HepG2 (cell line): ENCODE measurements around the gene STEAP2. TPM values are rescaled to one million over a fixed set of nuclear protein-coding genes. Genes with fewer than 3 reads are reported as not detected.
A peak's percentile ranks its signal among the peaks of the same experiment; 100 is the strongest.

Experiments used
- ATAC-seq: fragments of 200-7000 bp; cut with Tn5 transposase; 3 replicates; pipeline ENCODE4 v1.9.1; 2020; ENCODE audit warnings: mild to moderate bottlenecking, moderate library complexity
- BruUV-seq: library from RNA; stranded (reverse); fragments of 400-500 nt; replicated peaks from 2 replicates; lab custom pipeline; 2021; lab: Mats Ljungman, UMichigan
- CTCF ChIA-PET: fragments of 300-600 bp; formaldehyde crosslinking; extraction: SDS; loops from one replicate; lab custom pipeline; 2021; ENCODE audit warnings: low total read pairs, inconsistent platforms, low intra/inter-chr PET ratio; lab: Yijun Ruan, JAX
- POLR2A ChIA-PET: fragments of 350-600 bp; sonication (Branson Sonifier 250); formaldehyde crosslinking; loops from one replicate; lab custom pipeline; 2020; ENCODE audit warnings: antibody characterized with exemption, inconsistent platforms; lab: Yijun Ruan, JAX
- DNase-seq: peaks from one replicate; pipeline ENCODE4 v3.0.0-alpha.2; 2015; ENCODE audit warnings: low spot score
- FAIRE-seq: peaks from 3 replicates; lab custom pipeline; 2011; peaks lifted over from hg19 to GRCh38; lab: Jason Lieb, UNC
- H2AFZ ChIP-seq: one replicate; pipeline ENCODE4 v1.6.1; 2011; ENCODE audit warnings: low read length, inconsistent platforms
- H3K27ac ChIP-seq: fragments of 300-600 bp; 3 replicates; pipeline ENCODE4 v1.8.0; 2011; ENCODE audit warnings: mixed run types, mild to moderate bottlenecking, mixed read lengths, low read length, inconsistent platforms; ENCODE audit not compliant: insufficient read depth; ENCODE audit errors: extremely low read length
- H3K27me3 ChIP-seq, 2 experiments: fragments of 200-600 bp in 1 of 2; 2 replicates in 1 of 2; 3 replicates in 1 of 2; pipeline versions ENCODE4 v1.6.0 to v1.8.0; 2011; ENCODE audit warnings: low read length in 2 of 2, mild to moderate bottlenecking in 2 of 2, moderate library complexity in 2 of 2, inconsistent platforms in 1 of 2; ENCODE audit not compliant: insufficient read depth in 2 of 2, control insufficient read depth in 1 of 2
- H3K36me3 ChIP-seq, 2 experiments: fragments of 200-600 bp in 1 of 2; replicated peaks in 1 of 2; 2 replicates in 1 of 2; 3 replicates in 1 of 2; pipeline versions ENCODE4 v1.5.1 to v1.8.0; 2011; ENCODE audit warnings: low read length in 2 of 2, inconsistent platforms in 1 of 2; ENCODE audit not compliant: insufficient read depth in 2 of 2, control insufficient read depth in 1 of 2
- H3K4me1 ChIP-seq: 2 replicates; pipeline ENCODE4 v1.5.1; 2012; ENCODE audit warnings: low read length, inconsistent platforms; ENCODE audit not compliant: insufficient read depth
- H3K4me2 ChIP-seq: 2 replicates; pipeline ENCODE4 v1.6.0; 2011; ENCODE audit warnings: low read depth, low read length, inconsistent platforms
- H3K4me3 ChIP-seq, 3 experiments: fragments of 200-600 bp in 1 of 3; sonication (generic), shearing (Covaris generic) in 1 of 3; replicated peaks in 1 of 3; 2 replicates each; pipeline ENCODE4 v1.5.1; 2011 to 2016; ENCODE audit warnings: low read length in 3 of 3, inconsistent platforms in 2 of 3, low read depth in 2 of 3, mild to moderate bottlenecking in 2 of 3, control low read depth in 1 of 3, mixed read lengths in 1 of 3; ENCODE audit not compliant: insufficient read depth in 1 of 3
- H3K79me2 ChIP-seq: one replicate; pipeline ENCODE4 v1.6.1; 2011; ENCODE audit warnings: low read length, inconsistent platforms; ENCODE audit not compliant: insufficient read depth
- H3K9ac ChIP-seq: 2 replicates; pipeline ENCODE4 v1.6.0; 2011; ENCODE audit warnings: mild to moderate bottlenecking, low read depth, low read length, inconsistent platforms; ENCODE audit not compliant: insufficient read depth
- H3K9me3 ChIP-seq: 2 replicates; pipeline ENCODE4 v1.5.1; 2012; ENCODE audit warnings: mild to moderate bottlenecking, low read length
- H4K20me1 ChIP-seq: 2 replicates; pipeline ENCODE4 v1.6.0; 2011; ENCODE audit warnings: inconsistent platforms, mild to moderate bottlenecking, low read length, moderate library complexity; ENCODE audit not compliant: insufficient read depth
- CSRNP2 ChIP-seq: sonication (generic); formaldehyde crosslinking; conservative IDR thresholded peaks from 2 replicates; pipeline ENCODE4 v1.8.0; 2022; ENCODE audit warnings: low read depth, missing genetic modification reagents
- ERF ChIP-seq: IDR thresholded peaks from 2 replicates; pipeline ENCODE4 v1.6.1; 2018; ENCODE audit warnings: missing biosample characterization, missing genetic modification reagents
- HNRNPL ChIP-seq: fragments of 200-400 bp; formaldehyde crosslinking; IDR thresholded peaks from 2 replicates; pipeline ENCODE4 v1.6.1; 2017; ENCODE audit warnings: mild to moderate bottlenecking, low read depth, low read length
- HOXD1 ChIP-seq: sonication (generic); formaldehyde crosslinking; IDR thresholded peaks from 2 replicates; pipeline ENCODE4 v1.5.0; 2020; ENCODE audit warnings: missing genetic modification reagents
- MTA1 ChIP-seq: sonication (generic); formaldehyde crosslinking; IDR thresholded peaks from 2 replicates; pipeline ENCODE4 v1.4.0; 2020; ENCODE audit warnings: missing genetic modification reagents, mild to moderate bottlenecking, borderline replicate concordance
- RXRA ChIP-seq: sonication (generic); formaldehyde crosslinking; IDR thresholded peaks from 2 replicates; pipeline ENCODE4 v1.5.1; 2020; ENCODE audit warnings: missing genetic modification reagents
- WGBS: methylation state at CpG from one replicate; pipeline ENCODE4 v1.1.6; 2017; ENCODE audit warnings: low lambda C conversion rate; 5-methylcytosine and 5-hydroxymethylcytosine counted together
- in situ Hi-C: cut with HindIII; loops from 2 replicates; pipeline ENCODE4 v1.10.0; 2017; ENCODE audit warnings: low pct_unique_long_range_greater_than_20kb; ENCODE audit not compliant: extremely low pct_ligation_motif_present
- intact Hi-C: fragments of 100-400 bp; cut with micrococcal nuclease; formaldehyde crosslinking; loops from one replicate; pipeline ENCODE4 v1.10.0; 2022; ENCODE audit not compliant: unreplicated experiment
- polyA plus RNA-seq, 8 experiments: library from polyadenylated mRNA; depleted of rRNA in 3 of 8; stranded (reverse) in 7 of 8; unstranded in 1 of 8; fragments of >200 nt; fragmentation: Illumina TruSeq in 4 of 8; extraction: Trizol in 4 of 8; gene quantifications; 2 replicates each; pipeline versions ENCODE4 v1.2.1 to v1.2.3, GENCODE V29; 2011 to 2016; ENCODE audit warnings: low read depth in 4 of 8, missing spikeins in 1 of 8, mixed read lengths in 1 of 8; ENCODE audit not compliant: insufficient read depth in 1 of 8
- total RNA-seq, 5 experiments: library from RNA; depleted of rRNA; stranded (reverse); fragments of >200 nt; fragmentation: Illumina TruSeq; extraction: Trizol; gene quantifications; 2 replicates each; pipeline ENCODE4 v1.2.3, GENCODE V29; 2016; ENCODE audit warnings: low read depth in 1 of 5

The STEAP2 gene
- total and polyA plus RNA-seq, 2 of the 13 experiments (the other 11 are each of a cell fraction or from before 2014, with no cell fraction given) = 4.3 to 4.4 TPM

- intact Hi-C loops = no loop called here
- Histone ChIP-seq H3K4me3 (no peak overlapping the region), H3K4me2 (no peak overlapping the region), H3K27ac (no peak overlapping the region), H2AFZ (no peak overlapping the region), H3K4me1 (peaks cover 59% of the 10 kb centered on the region), H3K9ac (no peak overlapping the region), H3K9me3 (no peaks in the 10 kb centered on the region), H3K36me3 (no peaks in the 10 kb centered on the region), H3K79me2 (no peaks in the 10 kb centered on the region), H3K27me3 (no peaks in the 10 kb centered on the region), H4K20me1 (no peaks in the 10 kb centered on the region)
- no TSS peak for BruUV-seq
- CTCF ChIA-PET = no interaction called here
- POLR2A ChIA-PET = no interaction called here
- DNase-seq (no peak), FAIRE-seq (no peak), ATAC-seq (no peak)
- in situ Hi-C loops = no loop called here
- TF ChIP-seq MTA1 (no peak), RXRA (CRISPR knock-in tag) (0 out of 2 replicates have a peak, but pooled peaks have one; percentile 16), CSRNP2 (CRISPR knock-in tag) (no peak), HNRNPL (0 out of 2 replicates have a peak, but pooled peaks have one; percentile 56)
- 63% methylated on average over 3 of the region's 4 CpGs for WGBS
Observed at GRCh38 chr7:90175667-90176066, 35.9 kb upstream of the STEAP2 start.

- ATAC-seq = no peak
- H2AFZ ChIP-seq = no peak overlapping the region
- no peaks in the 10 kb centered on the region for H3K79me2 ChIP-seq
- ChIA-PET POLR2A (no interaction called here), CTCF (no interaction called here)
- no peaks in the 10 kb centered on the region for H3K27me3 ChIP-seq
- WGBS = 100% methylated on average over 1 of the region's 1 CpG
- TF ChIP-seq ERF (CRISPR knock-in tag) = no peak
- TF ChIP-seq HOXD1 (CRISPR knock-in tag) = no peak
- H3K27ac ChIP-seq = no peak overlapping the region
- DNase-seq = no peak
- BruUV-seq = no TSS peak
- H3K4me1 ChIP-seq = peaks cover 60% of the 10 kb centered on the region
- no peaks in the 10 kb centered on the region for H4K20me1 ChIP-seq
- H3K9ac ChIP-seq = no peak overlapping the region
- no peak overlapping the region for H3K4me3 ChIP-seq
- intact Hi-C loops (no loop called here), in situ Hi-C loops (no loop called here)
- FAIRE-seq = no peak
- H3K4me2 ChIP-seq = no peak overlapping the region
- H3K9me3 ChIP-seq = no peaks in the 10 kb centered on the region
- H3K36me3 ChIP-seq = no peaks in the 10 kb centered on the region
Observed at GRCh38 chr7:90176195-90176594, 35.3 kb upstream of the STEAP2 start.
